Mesendoderm (in vitro differentiated cells): ENCODE measurements around the gene LYZL1.

Experiments used
- DNase-seq: peaks from one replicate; pipeline ENCODE4 v3.0.0; 2013
- H2AK5ac ChIP-seq: 2 replicates; pipeline ENCODE4 v1.6.1; 2013; ENCODE audit warnings: low read length, inconsistent platforms
- H2BK120ac ChIP-seq: 2 replicates; pipeline ENCODE4 v1.6.1; 2013; ENCODE audit warnings: low read depth, mild to moderate bottlenecking, low read length, moderate library complexity, mixed read lengths
- H2BK15ac ChIP-seq: replicated peaks from 2 replicates; pipeline ENCODE4 v1.6.1; 2013; ENCODE audit warnings: low read depth, mild to moderate bottlenecking, moderate library complexity
- H2BK5ac ChIP-seq: 2 replicates; pipeline ENCODE4 v1.6.1; 2013; ENCODE audit warnings: low read length, inconsistent platforms
- H3K18ac ChIP-seq: 2 replicates; pipeline ENCODE4 v1.6.1; 2013; ENCODE audit warnings: mild to moderate bottlenecking, low read length, mixed read lengths
- H3K23ac ChIP-seq: one replicate; pipeline ENCODE4 v1.6.1; 2013; ENCODE audit warnings: low read length
- H3K27ac ChIP-seq: 2 replicates; pipeline ENCODE4 v1.5.1; 2013; ENCODE audit warnings: low read depth, mild to moderate bottlenecking, inconsistent platforms, low read length, moderate library complexity
- H3K27me3 ChIP-seq: 2 replicates; pipeline ENCODE4 v1.6.1; 2013; ENCODE audit warnings: low read length, control low read depth, mild to moderate bottlenecking, inconsistent platforms; ENCODE audit not compliant: insufficient read depth, poor library complexity
- H3K36me3 ChIP-seq: 2 replicates; pipeline ENCODE4 v1.6.1; 2013; ENCODE audit warnings: low read length, inconsistent platforms; ENCODE audit not compliant: control insufficient read depth, insufficient read depth
- H3K4ac ChIP-seq: one replicate; pipeline ENCODE4 v1.6.1; 2013; ENCODE audit warnings: low read depth, mild to moderate bottlenecking, low read length, moderate library complexity
- H3K4me1 ChIP-seq: 2 replicates; pipeline ENCODE4 v1.6.1; 2013; ENCODE audit warnings: low read depth, low read length, inconsistent platforms; ENCODE audit not compliant: control insufficient read depth
- H3K4me2 ChIP-seq: 2 replicates; pipeline ENCODE4 v1.6.1; 2013; ENCODE audit warnings: low read length
- H3K4me3 ChIP-seq: 2 replicates; pipeline ENCODE4 v1.5.1; 2013; ENCODE audit warnings: mild to moderate bottlenecking, low read length
- H3K56ac ChIP-seq: one replicate; pipeline ENCODE4 v1.6.1; 2013; ENCODE audit warnings: low read length
- H3K79me1 ChIP-seq: 2 replicates; pipeline ENCODE4 v1.6.1; 2013; ENCODE audit warnings: low read length, inconsistent platforms
- H3K79me2 ChIP-seq: 2 replicates; pipeline ENCODE4 v1.6.1; 2013; ENCODE audit warnings: mild to moderate bottlenecking, low read length; ENCODE audit not compliant: control insufficient read depth, insufficient read depth
- H3K9ac ChIP-seq: 2 replicates; pipeline ENCODE4 v1.6.1; 2013; ENCODE audit warnings: low read length, inconsistent platforms
- H4K5ac ChIP-seq: one replicate; pipeline ENCODE4 v1.6.1; 2013; ENCODE audit warnings: low read length
- H4K8ac ChIP-seq: one replicate; pipeline ENCODE4 v1.6.1; 2013; ENCODE audit warnings: low read depth, mild to moderate bottlenecking, control low read depth, low read length, moderate library complexity
- WGBS: extraction: QIAGEN DNeasy Blood & Tissue Kit; methylation state at CpG from one replicate; pipeline ENCODE4 v1.1.7; 2013; ENCODE audit warnings: low lambda C conversion rate, missing lambda C conversion rate; ENCODE audit not compliant: insufficient coverage; ENCODE audit errors: extremely low coverage; 5-methylcytosine and 5-hydroxymethylcytosine counted together

Gene LYZL1

DNA sequence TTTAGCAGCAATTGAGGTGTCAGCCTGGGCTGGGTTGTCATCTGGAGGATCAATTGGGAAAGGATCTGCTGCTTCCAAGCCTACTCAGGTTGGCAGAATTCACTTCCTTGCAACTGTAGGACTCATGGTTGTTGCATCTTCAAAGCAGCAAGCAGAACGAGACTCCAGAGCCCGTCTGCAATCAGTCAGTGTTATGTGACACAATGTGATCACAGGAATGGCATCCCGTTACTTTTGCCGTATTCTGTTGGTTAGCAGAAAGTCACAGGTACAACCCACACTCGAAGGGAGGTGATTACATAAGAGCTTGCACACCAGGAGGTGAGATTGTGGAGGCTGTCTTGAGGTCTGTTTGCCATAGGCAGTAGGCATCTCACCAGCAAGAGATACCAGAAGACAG is 15.4 kb upstream of the LYZL1 start:
- H3K4me3 ChIP-seq = no peak overlapping the region
- H2BK120ac ChIP-seq = no peak overlapping the region

DNA sequence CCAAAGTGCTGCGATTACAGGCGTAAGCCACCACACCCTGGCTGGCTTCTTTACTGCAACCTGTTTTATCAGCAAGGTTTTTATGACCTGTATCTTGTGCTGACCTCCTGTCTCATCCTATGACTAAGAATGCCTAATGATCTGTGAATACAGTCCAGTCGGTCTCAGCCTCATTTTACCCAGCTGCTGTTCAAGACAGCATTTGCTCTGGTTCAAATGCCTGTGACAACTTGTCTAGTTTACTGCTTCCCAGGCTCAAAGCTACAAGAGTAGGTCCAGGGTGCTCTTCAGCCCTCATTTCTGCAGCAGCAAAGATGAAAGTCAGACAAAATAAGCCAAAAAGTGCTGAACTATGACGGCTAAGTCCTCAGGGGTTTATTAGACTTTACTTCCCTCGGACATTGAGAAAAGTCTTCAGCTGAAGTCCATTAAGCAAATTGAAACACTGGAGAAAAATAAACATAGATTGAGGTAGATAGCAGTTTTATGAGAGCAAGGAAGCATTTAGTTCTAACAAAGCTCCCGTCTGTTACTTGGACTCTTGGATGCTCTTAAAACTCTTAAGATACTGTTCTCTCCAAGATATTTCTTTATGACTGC is 12.5 kb upstream of the LYZL1 start:
- Histone ChIP-seq H3K79me1 (no peaks in the 10 kb centered on the region), H3K9ac (no peak overlapping the region), H3K4me2 (no peak overlapping the region), H3K4me3 (no peak overlapping the region), H2BK120ac (no peak overlapping the region), H3K56ac (no peak overlapping the region), H3K23ac (no peak overlapping the region), H4K8ac (no peak overlapping the region), H2AK5ac (no peak overlapping the region), H3K4me1 (peaks cover 7% of the 10 kb centered on the region), H2BK5ac (no peak overlapping the region), H4K5ac (peak overlapping the region; percentile 7), H3K4ac (no peak overlapping the region), H3K79me2 (no peaks in the 10 kb centered on the region), H3K36me3 (no peaks in the 10 kb centered on the region), H3K27me3 (no peaks in the 10 kb centered on the region), H2BK15ac (no peak overlapping the region), H3K18ac (no peak overlapping the region), H3K27ac (no peak overlapping the region)
- DNase-seq = no peak
- WGBS = no CpG with 5 or more reads among the region's 6 CpGs

More for the DNA sequence above, 15.4 kb upstream of the LYZL1 start:
- Histone ChIP-seq H4K8ac (no peak overlapping the region), H3K4me2 (no peak overlapping the region), H3K56ac (peak overlapping the region; percentile 51), H3K79me1 (no peaks in the 10 kb centered on the region), H2AK5ac (no peak overlapping the region), H4K5ac (no peak overlapping the region), H3K23ac (no peak overlapping the region), H3K27me3 (no peaks in the 10 kb centered on the region), H3K9ac (no peak overlapping the region), H3K18ac (no peak overlapping the region), H3K4me1 (peaks cover 7% of the 10 kb centered on the region), H3K27ac (no peak overlapping the region), H2BK5ac (no peak overlapping the region), H3K36me3 (no peaks in the 10 kb centered on the region), H2BK15ac (no peak overlapping the region), H3K4ac (no peak overlapping the region), H3K79me2 (no peaks in the 10 kb centered on the region)
- no CpG with 5 or more reads among the region's 5 CpGs for WGBS
- peak; percentile 99 for DNase-seq

DNA sequence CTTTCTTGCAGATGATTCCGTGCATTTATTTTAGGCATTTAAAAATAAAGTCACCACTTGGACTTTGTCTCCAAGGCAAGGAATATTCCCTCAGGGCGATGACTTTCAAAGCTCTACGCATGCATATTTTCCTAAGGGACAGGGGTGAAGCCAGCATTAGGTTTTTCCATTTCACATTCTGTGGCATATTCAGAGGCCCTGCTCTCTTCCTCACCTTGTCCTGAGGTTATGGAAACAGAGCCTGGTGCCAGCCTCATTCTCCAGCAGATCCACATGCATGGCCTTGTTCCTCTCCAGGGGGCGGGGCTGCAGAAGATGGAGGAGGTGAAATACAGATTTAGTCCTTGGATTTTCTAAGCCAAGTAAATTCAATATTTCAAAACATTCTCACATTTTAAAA is 11.6 kb upstream of the LYZL1 start:
- Histone ChIP-seq H3K4me1 (peaks cover 7% of the 10 kb centered on the region), H2AK5ac (no peak overlapping the region), H3K79me1 (no peaks in the 10 kb centered on the region), H2BK15ac (no peak overlapping the region), H2BK5ac (no peak overlapping the region), H3K36me3 (no peaks in the 10 kb centered on the region), H4K5ac (no peak overlapping the region), H3K9ac (no peak overlapping the region), H3K56ac (no peak overlapping the region), H3K23ac (no peak overlapping the region), H3K4ac (peak overlapping the region; percentile 12), H3K4me3 (no peak overlapping the region), H3K27me3 (no peaks in the 10 kb centered on the region), H3K79me2 (no peaks in the 10 kb centered on the region), H3K4me2 (no peak overlapping the region), H4K8ac (no peak overlapping the region), H3K18ac (no peak overlapping the region), H3K27ac (no peak overlapping the region), H2BK120ac (peak overlapping the region; percentile 10)
- no CpG with 5 or more reads among the region's 4 CpGs for WGBS
- peak; percentile 74 for DNase-seq

DNA sequence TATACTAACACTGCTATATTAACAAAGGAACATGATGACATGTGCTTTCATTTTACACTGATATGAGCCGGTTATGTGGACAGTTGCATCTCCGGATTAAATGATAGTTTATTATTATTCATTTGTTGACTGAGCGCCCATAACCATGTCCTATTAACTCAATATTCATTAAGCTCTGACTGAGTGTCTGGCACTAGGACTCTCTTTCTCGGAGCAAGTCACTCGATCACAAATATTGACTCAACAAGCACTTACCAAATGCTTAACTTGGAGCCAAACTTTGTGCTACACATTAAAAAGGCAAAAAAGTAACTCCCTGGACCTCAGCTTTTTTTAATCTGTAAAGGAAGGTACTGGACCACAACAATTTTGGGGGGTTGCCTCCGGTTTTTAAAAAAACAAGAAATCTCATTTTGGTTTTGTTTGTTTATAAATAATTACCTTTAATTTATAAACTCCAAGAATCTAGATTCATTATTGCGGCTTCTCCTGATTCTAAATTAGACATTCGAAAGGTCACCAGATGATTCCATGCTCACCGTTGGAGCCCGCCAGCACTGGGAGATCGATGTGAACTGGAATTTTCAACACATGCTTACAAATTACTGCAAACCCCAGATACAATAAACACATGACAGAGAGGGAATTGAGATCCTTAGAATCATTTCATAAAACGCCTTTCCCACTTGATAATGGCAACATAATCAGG is 8.9 kb upstream of the LYZL1 start:
- Histone ChIP-seq H2AK5ac (no peak overlapping the region), H3K23ac (no peak overlapping the region), H2BK5ac (no peak overlapping the region), H3K4ac (no peak overlapping the region), H2BK120ac (no peak overlapping the region), H3K4me1 (peaks cover 5% of the 10 kb centered on the region), H3K9ac (no peak overlapping the region), H3K4me3 (no peak overlapping the region), H4K5ac (no peak overlapping the region), H2BK15ac (peak overlapping the region; percentile 19), H3K36me3 (no peaks in the 10 kb centered on the region), H3K79me2 (no peaks in the 10 kb centered on the region), H4K8ac (no peak overlapping the region), H3K27me3 (no peaks in the 10 kb centered on the region), H3K79me1 (no peaks in the 10 kb centered on the region), H3K56ac (no peak overlapping the region), H3K4me2 (no peak overlapping the region), H3K18ac (peak overlapping the region; percentile 47), H3K27ac (no peak overlapping the region)
- no CpG with 5 or more reads among the region's 12 CpGs for WGBS
- no peak for DNase-seq

DNA sequence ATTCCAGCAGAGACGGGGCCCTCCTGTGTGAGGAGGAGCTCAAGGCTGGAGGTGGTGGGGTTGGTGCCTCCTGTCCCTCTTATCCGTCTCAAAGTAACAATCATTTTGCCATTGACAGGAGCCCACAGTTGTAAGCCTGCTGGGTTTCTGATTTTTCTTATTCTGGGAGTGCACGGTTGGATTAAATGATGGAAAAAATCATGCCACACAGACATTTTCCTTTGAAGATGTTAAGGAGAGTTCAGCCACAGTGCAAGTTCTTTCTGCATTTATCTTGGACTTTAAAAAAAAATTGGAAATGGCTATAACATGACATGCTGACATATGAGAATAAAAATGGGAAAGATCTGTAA is 8.4 kb upstream of the LYZL1 start:
- Histone ChIP-seq H3K9ac (no peak overlapping the region), H3K4me1 (peaks cover 5% of the 10 kb centered on the region), H3K4me3 (no peak overlapping the region), H3K27me3 (no peaks in the 10 kb centered on the region), H3K56ac (no peak overlapping the region), H3K18ac (peak overlapping the region; percentile 47), H4K5ac (no peak overlapping the region), H2BK15ac (no peak overlapping the region), H2BK120ac (no peak overlapping the region), H2BK5ac (no peak overlapping the region), H4K8ac (no peak overlapping the region), H3K79me1 (no peaks in the 10 kb centered on the region), H3K27ac (no peak overlapping the region), H2AK5ac (no peak overlapping the region), H3K4ac (no peak overlapping the region), H3K23ac (no peak overlapping the region), H3K4me2 (no peak overlapping the region), H3K36me3 (no peaks in the 10 kb centered on the region), H3K79me2 (no peaks in the 10 kb centered on the region)
- no peak for DNase-seq
- no CpG with 5 or more reads among the region's 3 CpGs for WGBS

DNA sequence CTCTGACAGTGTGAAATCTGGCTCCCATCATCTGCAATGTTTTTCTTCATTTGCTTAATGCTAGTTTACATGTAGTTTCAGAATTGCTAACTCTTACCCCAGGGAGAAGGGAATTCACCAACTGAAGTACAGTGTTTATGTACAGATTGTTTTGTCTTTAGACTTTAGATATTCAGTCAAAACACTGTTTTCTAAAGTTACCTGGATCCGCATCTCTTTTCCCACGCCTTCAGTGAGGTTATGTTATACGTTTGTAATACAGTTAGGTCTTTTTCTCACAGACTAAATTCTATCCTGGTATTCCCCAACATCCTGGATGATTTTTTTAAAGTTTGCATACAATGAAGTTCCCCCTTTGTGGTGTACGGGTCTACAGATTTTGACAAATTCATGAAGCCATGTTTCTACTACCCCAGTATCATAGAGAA is 3.2 kb upstream of the LYZL1 start:
- Histone ChIP-seq H3K9ac (no peak overlapping the region), H3K79me2 (no peaks in the 10 kb centered on the region), H3K79me1 (no peaks in the 10 kb centered on the region), H3K56ac (no peak overlapping the region), H2BK5ac (no peak overlapping the region), H3K36me3 (no peaks in the 10 kb centered on the region), H3K4ac (no peak overlapping the region), H2AK5ac (no peak overlapping the region), H4K5ac (no peak overlapping the region), H3K27me3 (no peaks in the 10 kb centered on the region), H3K4me3 (no peak overlapping the region), H3K18ac (no peak overlapping the region), H2BK15ac (no peak overlapping the region), H3K4me2 (no peak overlapping the region), H3K27ac (no peak overlapping the region), H2BK120ac (no peak overlapping the region), H3K4me1 (no peaks in the 10 kb centered on the region), H4K8ac (no peak overlapping the region), H3K23ac (no peak overlapping the region)
- no CpG with 5 or more reads among the region's 4 CpGs for WGBS
- DNase-seq = no peak
